Caco-2 (cell line): ENCODE measurements around the gene CD300A. TPM values are rescaled to one million over a fixed set of nuclear protein-coding genes. Genes with fewer than 3 reads are reported as not detected.

ENCODE experiments used
- BruUV-seq: library from RNA; stranded (reverse); fragments of 400-500 nt; replicated peaks from 2 replicates; lab custom pipeline; 2021; lab: Mats Ljungman, UMichigan
- CTCF ChIA-PET: fragments of 300-600 bp; sonication (Branson Sonifier 250); formaldehyde crosslinking; loops from one replicate; lab custom pipeline; 2022; ENCODE audit warnings: antibody characterized with exemption; lab: Charles Lee
- POLR2A ChIA-PET: fragments of 300-600 bp; sonication (Branson Sonifier 250); formaldehyde crosslinking; loops from one replicate; lab custom pipeline; 2022; ENCODE audit warnings: antibody characterized with exemption; lab: Charles Lee
- DNase-seq, 2 experiments: peaks; one replicate each; pipeline versions ENCODE4 v3.0.0 to v3.0.0-alpha.2; 2020 to 2022
- H3K27me3 ChIP-seq: replicated peaks from 2 replicates; pipeline ENCODE4 v1.6.0; 2011; ENCODE audit warnings: low read length; ENCODE audit not compliant: control insufficient read depth, insufficient read depth
- H3K36me3 ChIP-seq: 2 replicates; pipeline ENCODE4 v1.5.1; 2011; ENCODE audit warnings: low read length; ENCODE audit not compliant: control insufficient read depth, insufficient read depth
- H3K4me1 ChIP-seq: fragments of 250-450 bp; sonication (Bioruptor Pico); 2 replicates; pipeline ENCODE4 v1.5.1; 2020; ENCODE audit warnings: mild to moderate bottlenecking
- H3K4me3 ChIP-seq: 2 replicates; pipeline ENCODE4 v1.5.1; 2011; ENCODE audit warnings: low read depth, mild to moderate bottlenecking, control low read depth, low read length
- H3K9me3 ChIP-seq: fragments of 250-450 bp; sonication (Bioruptor Pico); 2 replicates; pipeline ENCODE4 v1.5.1; 2020; ENCODE audit warnings: mild to moderate bottlenecking, moderate library complexity
- H3K27ac Mint-ChIP-seq: one replicate; pipeline ENCODE4 v1.8.0; 2022; ENCODE audit warnings: mixed read lengths; ENCODE audit not compliant: unreplicated experiment
- H3K27me3 Mint-ChIP-seq: one replicate; pipeline ENCODE4 v1.8.0; 2022; ENCODE audit warnings: mixed read lengths; ENCODE audit not compliant: insufficient read depth, unreplicated experiment
- H3K36me3 Mint-ChIP-seq: one replicate; pipeline ENCODE4 v1.8.0; 2022; ENCODE audit warnings: mild to moderate bottlenecking, mixed read lengths; ENCODE audit not compliant: insufficient read depth, unreplicated experiment
- H3K4me1 Mint-ChIP-seq: one replicate; pipeline ENCODE4 v1.8.0; 2022; ENCODE audit warnings: low read depth, mixed read lengths; ENCODE audit not compliant: unreplicated experiment
- H3K4me3 Mint-ChIP-seq: one replicate; pipeline ENCODE4 v1.8.0; 2022; ENCODE audit warnings: mild to moderate bottlenecking, moderate library complexity, mixed read lengths; ENCODE audit not compliant: unreplicated experiment
- H3K9me3 Mint-ChIP-seq: one replicate; pipeline ENCODE4 v1.8.0; 2022; ENCODE audit warnings: mixed read lengths; ENCODE audit not compliant: unreplicated experiment
- intact Hi-C: fragments of 100-400 bp; cut with micrococcal nuclease; formaldehyde crosslinking; loops from one replicate; pipeline ENCODE4 v1.10.0; 2022; ENCODE audit not compliant: unreplicated experiment
- total RNA-seq: library from RNA; stranded (reverse); gene quantifications from 2 replicates; pipeline ENCODE4 v1.2.3, GENCODE V29; 2022
- TF ChIP-seq, protein P1 (sequence below), 2 experiments: fragments of 200-600 bp in 1 of 2; IDR thresholded peaks; 1 replicate in 1 of 2; 2 replicates in 1 of 2; pipeline versions ENCODE4 v1.5.1 to v1.8.0; 2011 to 2022; ENCODE audit warnings: antibody characterized with exemption in 1 of 2, control low read depth in 1 of 2, inconsistent platforms in 1 of 2, low read depth in 1 of 2, low read length in 1 of 2, mild to moderate bottlenecking in 1 of 2, moderate library complexity in 1 of 2; ENCODE audit not compliant: insufficient read depth in 1 of 2, severe bottlenecking in 1 of 2, unreplicated experiment in 1 of 2

CD300A gene
- total RNA-seq, 1 experiment from 2014 or later: not detected

DNA sequence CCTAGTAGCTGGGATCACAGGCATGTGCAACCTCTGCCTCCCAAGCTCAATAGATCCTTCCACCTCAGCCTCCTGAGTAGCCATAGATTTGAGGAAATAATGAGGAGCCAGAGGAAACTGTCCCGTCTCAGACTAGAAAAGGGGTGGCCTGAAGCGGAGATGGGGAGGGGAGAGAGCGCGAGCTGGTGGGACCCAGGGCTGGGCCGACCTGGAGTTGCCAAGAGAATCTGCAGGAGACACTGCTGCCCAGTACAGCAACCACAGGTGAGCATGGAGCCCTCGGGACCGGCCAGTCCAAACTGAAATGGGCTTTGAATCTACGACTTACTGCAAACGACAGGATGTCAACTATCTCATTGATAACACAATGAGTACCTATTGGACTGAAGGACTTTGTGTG is 24.3 kb downstream of the CD300A start:
- DNase-seq: no peak
- no peak overlapping the region for H3K4me3 ChIP-seq
- intact Hi-C loops: loop anchor here (10.0 kb wide), 1 partner anchor 114 kb away; no protein-coding TSS in a partner anchor
- Mint-ChIP-seq H3K9me3 (peaks cover 9% of the 10 kb centered on the region), H3K27me3 (peaks cover 10% of the 10 kb centered on the region), H3K27ac (no peak overlapping the region), H3K36me3 (no peaks in the 10 kb centered on the region), H3K4me3 (no peak overlapping the region), H3K4me1 (no peaks in the 10 kb centered on the region)
- TF ChIP-seq, protein P1, sequence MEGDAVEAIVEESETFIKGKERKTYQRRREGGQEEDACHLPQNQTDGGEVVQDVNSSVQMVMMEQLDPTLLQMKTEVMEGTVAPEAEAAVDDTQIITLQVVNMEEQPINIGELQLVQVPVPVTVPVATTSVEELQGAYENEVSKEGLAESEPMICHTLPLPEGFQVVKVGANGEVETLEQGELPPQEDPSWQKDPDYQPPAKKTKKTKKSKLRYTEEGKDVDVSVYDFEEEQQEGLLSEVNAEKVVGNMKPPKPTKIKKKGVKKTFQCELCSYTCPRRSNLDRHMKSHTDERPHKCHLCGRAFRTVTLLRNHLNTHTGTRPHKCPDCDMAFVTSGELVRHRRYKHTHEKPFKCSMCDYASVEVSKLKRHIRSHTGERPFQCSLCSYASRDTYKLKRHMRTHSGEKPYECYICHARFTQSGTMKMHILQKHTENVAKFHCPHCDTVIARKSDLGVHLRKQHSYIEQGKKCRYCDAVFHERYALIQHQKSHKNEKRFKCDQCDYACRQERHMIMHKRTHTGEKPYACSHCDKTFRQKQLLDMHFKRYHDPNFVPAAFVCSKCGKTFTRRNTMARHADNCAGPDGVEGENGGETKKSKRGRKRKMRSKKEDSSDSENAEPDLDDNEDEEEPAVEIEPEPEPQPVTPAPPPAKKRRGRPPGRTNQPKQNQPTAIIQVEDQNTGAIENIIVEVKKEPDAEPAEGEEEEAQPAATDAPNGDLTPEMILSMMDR (IDR thresholded peaks at IDR 0.05; ENCODE audit: insufficient read depth in 1 of 2, low read depth in 1 of 2, low read length in 1 of 2, severe bottlenecking in 1 of 2, unreplicated experiment in 1 of 2): no peak
- H3K4me1 ChIP-seq: no peaks in the 10 kb centered on the region
- ChIA-PET POLR2A (no interaction called here), CTCF (interaction anchor here (0.8 kb wide), 1 partner anchor 9 kb away, joined by 4 read pairs; no protein-coding TSS in a partner anchor)
- no peaks in the 10 kb centered on the region for H3K36me3 ChIP-seq
- BruUV-seq: no TSS peak
- H3K27me3 ChIP-seq: no peaks in the 10 kb centered on the region
- H3K9me3 ChIP-seq: no peaks in the 10 kb centered on the region

DNA sequence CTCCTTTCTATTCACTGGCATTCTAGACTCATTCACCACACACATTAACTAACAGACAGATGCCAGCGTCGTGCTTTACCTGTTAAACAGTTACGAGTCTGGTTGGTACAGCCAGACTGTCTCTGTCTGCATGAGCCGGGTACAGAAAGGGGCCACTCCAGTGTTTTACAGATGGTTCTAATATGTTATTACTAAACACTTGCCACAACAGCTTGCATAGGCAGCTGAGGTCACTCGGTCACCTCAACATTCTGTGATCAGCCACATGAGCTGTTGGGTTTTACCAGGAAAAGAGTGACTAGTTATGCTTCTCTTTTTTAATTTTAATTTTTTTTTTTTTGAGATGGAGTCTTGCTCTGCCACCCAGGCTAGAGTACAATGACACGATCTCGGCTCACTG is 25.2 kb downstream of the CD300A start:
- H3K27me3 ChIP-seq: no peaks in the 10 kb centered on the region
- ChIA-PET POLR2A (no interaction called here), CTCF (interaction anchor here (0.6 to 1.2 kb wide), 2 partner anchors 31 to 124 kb away, joined by 3 read pairs; partner anchors contain the start of gene GPR142)
- H3K9me3 Mint-ChIP-seq: peaks cover 9% of the 10 kb centered on the region
- no peaks in the 10 kb centered on the region for H3K36me3 Mint-ChIP-seq
- H3K9me3 ChIP-seq: no peaks in the 10 kb centered on the region
- TF ChIP-seq, protein P1 (IDR thresholded peaks at IDR 0.05; ENCODE audit: insufficient read depth in 1 of 2, low read depth in 1 of 2, low read length in 1 of 2, severe bottlenecking in 1 of 2, unreplicated experiment in 1 of 2): no peak
- DNase-seq: no peak
- H3K27me3 Mint-ChIP-seq: peaks cover 10% of the 10 kb centered on the region
- H3K27ac Mint-ChIP-seq: no peak overlapping the region
- no peaks in the 10 kb centered on the region for H3K4me1 Mint-ChIP-seq
- no peaks in the 10 kb centered on the region for H3K36me3 ChIP-seq
- intact Hi-C loops: loop anchor here (10.0 kb wide), 1 partner anchor 113 kb away; no protein-coding TSS in a partner anchor
- no peak overlapping the region for H3K4me3 ChIP-seq
- no TSS peak for BruUV-seq
- no peak overlapping the region for H3K4me3 Mint-ChIP-seq
- no peaks in the 10 kb centered on the region for H3K4me1 ChIP-seq

DNA sequence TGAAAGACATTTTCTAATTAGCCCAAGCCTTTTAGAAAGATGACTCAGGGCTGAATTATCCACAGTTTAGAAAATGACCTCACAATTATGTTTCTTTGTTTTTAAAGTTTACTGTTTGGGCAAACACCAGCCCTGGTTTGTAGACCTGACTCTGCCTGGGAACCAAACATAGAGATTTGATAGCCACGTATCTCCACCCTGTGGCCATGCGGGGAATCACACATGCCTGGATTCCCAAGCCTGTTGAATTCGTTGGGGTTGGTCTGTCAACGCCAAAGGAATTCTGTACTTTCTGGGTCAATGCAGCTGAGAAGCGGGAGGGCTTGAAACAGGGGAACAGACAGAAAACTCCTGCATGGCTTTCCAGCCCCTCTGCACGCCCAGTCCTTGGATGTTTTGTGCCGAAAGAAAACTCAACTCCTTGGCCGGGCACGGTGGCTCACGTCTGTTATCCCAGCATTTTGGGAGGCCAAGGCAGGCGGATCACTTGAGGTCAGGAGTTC is 26.9 kb downstream of the CD300A start:
- CTCF ChIA-PET: interaction anchor here (0.7 to 1.4 kb wide), 5 partner anchors 14 to 120 kb away, joined by 3 to 6 read pairs (median 4); no protein-coding TSS in a partner anchor
- H3K4me3 Mint-ChIP-seq: no peak overlapping the region
- H3K4me1 ChIP-seq: no peaks in the 10 kb centered on the region
- no peaks in the 10 kb centered on the region for H3K36me3 ChIP-seq
- no peaks in the 10 kb centered on the region for H3K27me3 ChIP-seq
- DNase-seq: peak; percentile 72 to 84
- POLR2A ChIA-PET: no interaction called here
- H3K4me3 ChIP-seq: no peak overlapping the region
- no peaks in the 10 kb centered on the region for H3K9me3 ChIP-seq
- intact Hi-C loops: loop anchor here (1.0 to 10.0 kb wide), 6 partner anchors 36 to 192 kb away; no protein-coding TSS in a partner anchor
- H3K27me3 Mint-ChIP-seq: peaks cover 10% of the 10 kb centered on the region
- TF ChIP-seq, protein P1 (IDR thresholded peaks at IDR 0.05; ENCODE audit: insufficient read depth in 1 of 2, low read depth in 1 of 2, low read length in 1 of 2, severe bottlenecking in 1 of 2, unreplicated experiment in 1 of 2): peak; percentile 89 to 93
- no peaks in the 10 kb centered on the region for H3K4me1 Mint-ChIP-seq
- no peaks in the 10 kb centered on the region for H3K36me3 Mint-ChIP-seq
- H3K27ac Mint-ChIP-seq: no peak overlapping the region
- peaks cover 9% of the 10 kb centered on the region for H3K9me3 Mint-ChIP-seq
- no TSS peak for BruUV-seq
